ENCODE data around the gene CCNE1. TPM values are rescaled to one million over a fixed set of nuclear protein-coding genes. Genes with fewer than 3 reads are reported as not detected.

CCNE1 gene
- total and polyA plus RNA-seq, 2 experiments from 2014 or later = 26.1 to 38.3 TPM

DNA sequence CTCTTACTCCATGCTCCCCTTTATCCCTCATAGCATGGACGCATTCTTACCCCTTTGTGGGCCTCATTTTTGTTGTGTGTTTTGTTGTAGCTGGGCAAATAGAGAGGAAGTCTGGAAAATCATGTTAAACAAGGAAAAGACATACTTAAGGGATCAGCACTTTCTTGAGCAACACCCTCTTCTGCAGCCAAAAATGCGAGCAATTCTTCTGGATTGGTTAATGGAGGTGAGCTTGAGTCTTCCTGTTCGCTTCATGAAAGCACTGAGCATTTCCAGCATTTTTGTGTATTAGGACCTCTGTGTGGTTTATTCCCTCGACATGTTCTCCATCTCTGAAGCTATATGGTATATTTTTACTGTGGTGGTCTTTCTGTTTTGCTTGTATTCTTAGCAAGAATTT lies 5.5 kb downstream of the CCNE1 start (continued):
- TF ChIP-seq, protein P1, sequence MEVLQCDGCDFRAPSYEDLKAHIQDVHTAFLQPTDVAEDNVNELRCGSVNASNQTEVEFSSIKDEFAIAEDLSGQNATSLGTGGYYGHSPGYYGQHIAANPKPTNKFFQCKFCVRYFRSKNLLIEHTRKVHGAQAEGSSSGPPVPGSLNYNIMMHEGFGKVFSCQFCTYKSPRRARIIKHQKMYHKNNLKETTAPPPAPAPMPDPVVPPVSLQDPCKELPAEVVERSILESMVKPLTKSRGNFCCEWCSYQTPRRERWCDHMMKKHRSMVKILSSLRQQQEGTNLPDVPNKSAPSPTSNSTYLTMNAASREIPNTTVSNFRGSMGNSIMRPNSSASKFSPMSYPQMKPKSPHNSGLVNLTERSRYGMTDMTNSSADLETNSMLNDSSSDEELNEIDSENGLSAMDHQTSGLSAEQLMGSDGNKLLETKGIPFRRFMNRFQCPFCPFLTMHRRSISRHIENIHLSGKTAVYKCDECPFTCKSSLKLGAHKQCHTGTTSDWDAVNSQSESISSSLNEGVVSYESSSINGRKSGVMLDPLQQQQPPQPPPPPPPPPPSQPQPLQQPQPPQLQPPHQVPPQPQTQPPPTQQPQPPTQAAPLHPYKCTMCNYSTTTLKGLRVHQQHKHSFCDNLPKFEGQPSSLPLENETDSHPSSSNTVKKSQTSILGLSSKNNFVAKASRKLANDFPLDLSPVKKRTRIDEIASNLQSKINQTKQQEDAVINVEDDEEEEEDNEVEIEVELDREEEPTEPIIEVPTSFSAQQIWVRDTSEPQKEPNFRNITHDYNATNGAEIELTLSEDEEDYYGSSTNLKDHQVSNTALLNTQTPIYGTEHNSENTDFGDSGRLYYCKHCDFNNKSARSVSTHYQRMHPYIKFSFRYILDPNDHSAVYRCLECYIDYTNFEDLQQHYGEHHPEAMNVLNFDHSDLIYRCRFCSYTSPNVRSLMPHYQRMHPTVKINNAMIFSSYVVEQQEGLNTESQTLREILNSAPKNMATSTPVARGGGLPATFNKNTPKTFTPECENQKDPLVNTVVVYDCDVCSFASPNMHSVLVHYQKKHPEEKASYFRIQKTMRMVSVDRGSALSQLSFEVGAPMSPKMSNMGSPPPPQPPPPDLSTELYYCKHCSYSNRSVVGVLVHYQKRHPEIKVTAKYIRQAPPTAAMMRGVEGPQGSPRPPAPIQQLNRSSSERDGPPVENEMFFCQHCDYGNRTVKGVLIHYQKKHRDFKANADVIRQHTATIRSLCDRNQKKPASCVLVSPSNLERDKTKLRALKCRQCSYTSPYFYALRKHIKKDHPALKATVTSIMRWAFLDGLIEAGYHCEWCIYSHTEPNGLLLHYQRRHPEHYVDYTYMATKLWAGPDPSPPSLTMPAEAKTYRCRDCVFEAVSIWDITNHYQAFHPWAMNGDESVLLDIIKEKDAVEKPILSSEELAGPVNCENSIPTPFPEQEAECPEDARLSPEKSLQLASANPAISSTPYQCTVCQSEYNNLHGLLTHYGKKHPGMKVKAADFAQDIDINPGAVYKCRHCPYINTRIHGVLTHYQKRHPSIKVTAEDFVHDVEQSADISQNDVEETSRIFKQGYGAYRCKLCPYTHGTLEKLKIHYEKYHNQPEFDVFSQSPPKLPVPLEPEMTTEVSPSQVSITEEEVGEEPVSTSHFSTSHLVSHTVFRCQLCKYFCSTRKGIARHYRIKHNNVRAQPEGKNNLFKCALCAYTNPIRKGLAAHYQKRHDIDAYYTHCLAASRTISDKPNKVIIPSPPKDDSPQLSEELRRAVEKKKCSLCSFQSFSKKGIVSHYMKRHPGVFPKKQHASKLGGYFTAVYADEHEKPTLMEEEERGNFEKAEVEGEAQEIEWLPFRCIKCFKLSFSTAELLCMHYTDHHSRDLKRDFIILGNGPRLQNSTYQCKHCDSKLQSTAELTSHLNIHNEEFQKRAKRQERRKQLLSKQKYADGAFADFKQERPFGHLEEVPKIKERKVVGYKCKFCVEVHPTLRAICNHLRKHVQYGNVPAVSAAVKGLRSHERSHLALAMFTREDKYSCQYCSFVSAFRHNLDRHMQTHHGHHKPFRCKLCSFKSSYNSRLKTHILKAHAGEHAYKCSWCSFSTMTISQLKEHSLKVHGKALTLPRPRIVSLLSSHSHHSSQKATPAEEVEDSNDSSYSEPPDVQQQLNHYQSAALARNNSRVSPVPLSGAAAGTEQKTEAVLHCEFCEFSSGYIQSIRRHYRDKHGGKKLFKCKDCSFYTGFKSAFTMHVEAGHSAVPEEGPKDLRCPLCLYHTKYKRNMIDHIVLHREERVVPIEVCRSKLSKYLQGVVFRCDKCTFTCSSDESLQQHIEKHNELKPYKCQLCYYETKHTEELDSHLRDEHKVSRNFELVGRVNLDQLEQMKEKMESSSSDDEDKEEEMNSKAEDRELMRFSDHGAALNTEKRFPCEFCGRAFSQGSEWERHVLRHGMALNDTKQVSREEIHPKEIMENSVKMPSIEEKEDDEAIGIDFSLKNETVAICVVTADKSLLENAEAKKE (CRISPR knock-in tag; IDR thresholded peaks at IDR 0.05) = no peak
- TF ChIP-seq EZH2phosphoT487 (IDR thresholded peaks at IDR 0.05; ENCODE audit: unreplicated experiment) (no peak), NANOG (IDR thresholded peaks at IDR 0.05; ENCODE audit: borderline replicate concordance) (no peak), POLR2AphosphoS5 (IDR thresholded peaks at IDR 0.05; ENCODE audit: low read depth) (no peak)
- TF ChIP-seq, protein P2, sequence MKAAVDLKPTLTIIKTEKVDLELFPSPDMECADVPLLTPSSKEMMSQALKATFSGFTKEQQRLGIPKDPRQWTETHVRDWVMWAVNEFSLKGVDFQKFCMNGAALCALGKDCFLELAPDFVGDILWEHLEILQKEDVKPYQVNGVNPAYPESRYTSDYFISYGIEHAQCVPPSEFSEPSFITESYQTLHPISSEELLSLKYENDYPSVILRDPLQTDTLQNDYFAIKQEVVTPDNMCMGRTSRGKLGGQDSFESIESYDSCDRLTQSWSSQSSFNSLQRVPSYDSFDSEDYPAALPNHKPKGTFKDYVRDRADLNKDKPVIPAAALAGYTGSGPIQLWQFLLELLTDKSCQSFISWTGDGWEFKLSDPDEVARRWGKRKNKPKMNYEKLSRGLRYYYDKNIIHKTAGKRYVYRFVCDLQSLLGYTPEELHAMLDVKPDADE (IDR thresholded peaks at IDR 0.05) = no peak

DNA sequence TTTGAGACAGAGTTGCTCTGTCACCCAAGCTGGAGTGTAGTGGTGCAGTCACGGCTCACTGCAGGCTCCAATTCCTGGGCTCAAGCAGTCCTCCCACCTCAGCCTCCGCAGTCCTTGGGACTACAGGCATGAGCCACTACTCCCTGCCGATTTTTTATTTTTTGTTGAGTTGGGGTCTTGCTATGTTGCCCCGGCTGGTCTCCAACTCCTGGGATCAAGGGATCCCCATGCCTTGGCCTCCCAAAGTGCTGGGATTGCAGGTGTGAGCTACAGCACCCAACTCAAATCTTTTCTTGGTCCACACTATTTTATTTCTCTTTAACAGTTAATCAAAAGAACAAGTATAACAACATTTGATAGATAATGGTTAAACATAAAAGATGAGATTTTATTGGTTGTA lies 7.5 kb downstream of the CCNE1 start:
- Histone ChIP-seq H4K20me1 (replicated peaks; ENCODE audit: insufficient read depth) (no peaks in the 10 kb centered on the region), H3K27ac (ENCODE audit: low read depth) (no peak overlapping the region), H3K27me3 (ENCODE audit: insufficient read depth) (no peaks in the 10 kb centered on the region), H3K79me2 (replicated peaks; ENCODE audit: insufficient read depth) (no peaks in the 10 kb centered on the region), H3K9me2 (ENCODE audit: insufficient read depth) (no peaks in the 10 kb centered on the region), H3K4me2 (no peak overlapping the region), H2AFZ (no peak overlapping the region), H3K36me3 (ENCODE audit: insufficient read depth) (peaks cover 39% of the 10 kb centered on the region), H3F3A (replicated peaks; ENCODE audit: low read depth) (no peaks in the 10 kb centered on the region), H3K4me3 (no peak overlapping the region), H3K4me1 (ENCODE audit: insufficient read depth) (no peaks in the 10 kb centered on the region)
- no peak overlapping the region for H3K27ac Mint-ChIP-seq
- no peak for TF ChIP-seq ZNF114 (CRISPR knock-in tag; IDR thresholded peaks at IDR 0.05)
- TF ChIP-seq STAT1 (IDR thresholded peaks at IDR 0.05; ENCODE audit: unreplicated experiment) = no peak
- no peak for TF ChIP-seq POLR2AphosphoS5 (IDR thresholded peaks at IDR 0.05; ENCODE audit: low read depth)
- TF ChIP-seq CREB1 (CRISPR knock-in tag; IDR thresholded peaks at IDR 0.05; ENCODE audit: low read depth) = no peak
- peaks cover 53% of the 10 kb centered on the region for H3K36me3 Mint-ChIP-seq (ENCODE audit: low read depth)
- no peaks in the 10 kb centered on the region for H3K4me1 Mint-ChIP-seq
- no peak overlapping the region for H3K4me3 Mint-ChIP-seq
- ATAC-seq (no peak), DNase-seq (ENCODE audit: low spot score) (no peak)
- H3K9me3 Mint-ChIP-seq = no peaks in the 10 kb centered on the region
- H3K27me3 Mint-ChIP-seq (ENCODE audit: insufficient read depth, low read depth, poor library complexity) = peaks cover 4% of the 10 kb centered on the region
